Liver (tissue), 9 donors: Measurements from ENCODE around the gene B3GALT4. TPM values are rescaled to one million over a fixed set of nuclear protein-coding genes. Genes with fewer than 3 reads are reported as not detected.

ENCODE experiments used
- DNase-seq: peaks from one replicate; pipeline ENCODE4 v3.0.0-alpha.2; 2017; ENCODE audit warnings: low spot score
- H3K27ac ChIP-seq, 2 donors: one replicate each; pipeline ENCODE4 v1.7.0; 2013; ENCODE audit warnings: inconsistent platforms in 2 of 2, low read length in 2 of 2, control low read depth in 1 of 2, low read depth in 1 of 2, mild to moderate bottlenecking in 1 of 2
- H3K27me3 ChIP-seq, 4 donors: one replicate each; pipeline versions ENCODE4 v1.6.1 to v1.7.0; 2013; ENCODE audit warnings: low read length in 3 of 4, inconsistent platforms in 1 of 4, mild to moderate bottlenecking in 1 of 4, moderate library complexity in 1 of 4; ENCODE audit not compliant: control insufficient read depth in 4 of 4, insufficient read depth in 4 of 4
- H3K36me3 ChIP-seq, 4 donors: one replicate each; pipeline versions ENCODE4 v1.6.1 to v1.7.0; 2013; ENCODE audit warnings: low read length in 3 of 4, mild to moderate bottlenecking in 3 of 4, low read depth in 1 of 4, moderate library complexity in 1 of 4; ENCODE audit not compliant: control insufficient read depth in 4 of 4, insufficient read depth in 3 of 4
- H3K4me1 ChIP-seq, 4 donors: one replicate each; pipeline versions ENCODE4 v1.6.1 to v1.7.0; 2013; ENCODE audit warnings: low read length in 3 of 4, mild to moderate bottlenecking in 3 of 4, moderate library complexity in 1 of 4; ENCODE audit not compliant: control insufficient read depth in 4 of 4, insufficient read depth in 4 of 4
- H3K4me3 ChIP-seq, 3 donors: one replicate each; pipeline versions ENCODE4 v1.6.1 to v1.7.0; 2013; ENCODE audit warnings: low read length in 3 of 3, control low read depth in 1 of 3, low read depth in 1 of 3, mild to moderate bottlenecking in 1 of 3
- H3K9ac ChIP-seq, 2 donors: one replicate each; pipeline ENCODE4 v1.7.0; 2013; ENCODE audit warnings: low read length in 2 of 2, mild to moderate bottlenecking in 2 of 2, moderate library complexity in 2 of 2, control low read depth in 1 of 2, low read depth in 1 of 2
- H3K9me3 ChIP-seq, 4 donors: one replicate each; pipeline versions ENCODE4 v1.6.1 to v1.7.0; 2013; ENCODE audit warnings: low read length in 3 of 4; ENCODE audit not compliant: control insufficient read depth in 4 of 4
- EGR1 ChIP-seq, 2 donors: IDR thresholded peaks; 2 replicates each; pipeline ENCODE4 v1.6.1; 2016 to 2018; ENCODE audit warnings: antibody characterized with exemption in 2 of 2, low read depth in 2 of 2
- FOXA1 ChIP-seq: IDR thresholded peaks from 2 replicates; pipeline ENCODE4 v1.6.1; 2016; ENCODE audit warnings: antibody characterized with exemption
- FOXA2 ChIP-seq: IDR thresholded peaks from 2 replicates; pipeline ENCODE4 v1.6.1; 2016; ENCODE audit warnings: antibody characterized with exemption
- GABPA ChIP-seq, 2 donors: IDR thresholded peaks in 1 of 2; conservative IDR thresholded peaks in 1 of 2; 2 replicates each; pipeline ENCODE4 v1.6.1; 2016; ENCODE audit warnings: antibody characterized with exemption in 2 of 2, mild to moderate bottlenecking in 1 of 2, moderate library complexity in 1 of 2
- HNF4A ChIP-seq, 2 donors: conservative IDR thresholded peaks; 2 replicates each; pipeline ENCODE4 v1.6.1; 2016; ENCODE audit warnings: antibody characterized with exemption in 2 of 2, mild to moderate bottlenecking in 2 of 2
- HNF4G ChIP-seq: IDR thresholded peaks from 2 replicates; pipeline ENCODE4 v1.6.1; 2016; ENCODE audit warnings: antibody characterized with exemption
- JUND ChIP-seq, 2 donors: IDR thresholded peaks; 2 replicates each; pipeline ENCODE4 v1.6.1; 2016; ENCODE audit warnings: antibody characterized with exemption in 2 of 2
- NR2F2 ChIP-seq: IDR thresholded peaks from 2 replicates; pipeline ENCODE4 v1.6.1; 2016; ENCODE audit warnings: antibody characterized with exemption
- RAD21 ChIP-seq, 2 donors: IDR thresholded peaks; 2 replicates each; pipeline ENCODE4 v1.6.1; 2016; ENCODE audit warnings: antibody characterized with exemption in 2 of 2, mild to moderate bottlenecking in 2 of 2
- RXRA ChIP-seq, 2 donors: IDR thresholded peaks; 2 replicates each; pipeline ENCODE4 v1.6.1; 2017 to 2018; ENCODE audit warnings: antibody characterized with exemption in 2 of 2, mild to moderate bottlenecking in 1 of 2
- SP1 ChIP-seq: IDR thresholded peaks from 2 replicates; pipeline ENCODE4 v1.6.1; 2018; ENCODE audit warnings: antibody characterized with exemption, mild to moderate bottlenecking
- TAF1 ChIP-seq: conservative IDR thresholded peaks from 2 replicates; pipeline ENCODE4 v1.6.1; 2016; ENCODE audit warnings: antibody characterized with exemption, mild to moderate bottlenecking
- YY1 ChIP-seq: IDR thresholded peaks from 2 replicates; pipeline ENCODE4 v1.6.1; 2016; ENCODE audit warnings: antibody characterized with exemption, mild to moderate bottlenecking
- WGBS: extraction: QIAGEN DNeasy Blood & Tissue Kit; methylation state at CpG from one replicate; pipeline ENCODE4 v1.1.7; 2013; 5-methylcytosine and 5-hydroxymethylcytosine counted together
- polyA plus RNA-seq, 2 donors: library from polyadenylated mRNA; stranded (reverse) in 1 of 2; unstranded in 1 of 2; fragments of 200-250 nt in 1 of 2; fragments of >200 nt in 1 of 2; fragmentation: Nextera tagmentation in 1 of 2; extraction: Ambion mirVana in 1 of 2; gene quantifications; one replicate each; pipeline versions ENCODE4 v1.2.1 to v1.2.3, GENCODE V29; 2013 to 2015
- total RNA-seq, 2 donors: library from RNA; depleted of rRNA; stranded (reverse); fragments of >200 nt; gene quantifications; one replicate each; pipeline ENCODE4 v1.2.3, GENCODE V29; 2014
- TF ChIP-seq, protein P1 (sequence below): IDR thresholded peaks from 2 replicates; pipeline ENCODE4 v1.6.1; 2016; ENCODE audit warnings: antibody characterized with exemption, mild to moderate bottlenecking
- TF ChIP-seq, protein P2 (sequence below): IDR thresholded peaks from 2 replicates; pipeline ENCODE4 v1.6.1; 2016; ENCODE audit warnings: antibody characterized with exemption
- TF ChIP-seq, protein P3 (sequence below): fragments of 150-350 bp; IDR thresholded peaks from 2 replicates; pipeline ENCODE4 v1.5.1; 2017; ENCODE audit warnings: improper control_type of control experiment, low read depth, low read length; ENCODE audit not compliant: missing input control
- TF ChIP-seq, protein P4 (sequence below): IDR thresholded peaks from 2 replicates; pipeline ENCODE4 v1.6.1; 2016; ENCODE audit warnings: antibody characterized with exemption
- TF ChIP-seq, protein P5 (sequence below): IDR thresholded peaks from 2 replicates; pipeline ENCODE4 v1.6.1; 2016; ENCODE audit warnings: antibody characterized with exemption
- donor health status: healthy.
- donor health status: healthy.
- donor health status: healthy.
- donor health status: healthy.
- donor health status: healthy.

The B3GALT4 gene
- total and polyA plus RNA-seq, 4 donors = 1.5 to 2.7 (median 1.9) TPM

DNA sequence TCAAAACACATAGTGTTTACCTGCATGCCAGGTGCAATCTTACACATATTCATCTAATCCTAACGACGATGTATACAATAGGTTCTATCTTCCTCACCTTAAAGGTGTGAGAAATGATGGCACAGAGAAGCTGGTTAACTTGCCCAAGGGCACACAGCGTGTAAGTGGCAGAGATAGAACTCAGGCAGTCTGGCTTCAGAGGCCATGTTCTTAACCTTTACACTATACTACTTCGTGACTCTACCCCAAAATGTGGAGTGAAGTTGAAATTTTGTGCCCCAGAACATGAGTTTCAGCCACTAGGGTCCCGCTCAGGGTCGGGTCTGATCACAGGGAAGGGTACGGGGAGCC lies 5.8 kb upstream of the B3GALT4 start:
- peak overlapping the region; percentile 97 to 98 for H3K9ac ChIP-seq
- no peaks in the 10 kb centered on the region for H3K9me3 ChIP-seq
- no peak for DNase-seq
- peaks cover 9 to 42% (median 34%) of the 10 kb centered on the region in 4 donors for H3K4me1 ChIP-seq
- no peak for TF ChIP-seq EGR1 (IDR thresholded peaks at IDR 0.05; ENCODE audit: low read depth in 2 of 2)
- TF ChIP-seq, protein P1, sequence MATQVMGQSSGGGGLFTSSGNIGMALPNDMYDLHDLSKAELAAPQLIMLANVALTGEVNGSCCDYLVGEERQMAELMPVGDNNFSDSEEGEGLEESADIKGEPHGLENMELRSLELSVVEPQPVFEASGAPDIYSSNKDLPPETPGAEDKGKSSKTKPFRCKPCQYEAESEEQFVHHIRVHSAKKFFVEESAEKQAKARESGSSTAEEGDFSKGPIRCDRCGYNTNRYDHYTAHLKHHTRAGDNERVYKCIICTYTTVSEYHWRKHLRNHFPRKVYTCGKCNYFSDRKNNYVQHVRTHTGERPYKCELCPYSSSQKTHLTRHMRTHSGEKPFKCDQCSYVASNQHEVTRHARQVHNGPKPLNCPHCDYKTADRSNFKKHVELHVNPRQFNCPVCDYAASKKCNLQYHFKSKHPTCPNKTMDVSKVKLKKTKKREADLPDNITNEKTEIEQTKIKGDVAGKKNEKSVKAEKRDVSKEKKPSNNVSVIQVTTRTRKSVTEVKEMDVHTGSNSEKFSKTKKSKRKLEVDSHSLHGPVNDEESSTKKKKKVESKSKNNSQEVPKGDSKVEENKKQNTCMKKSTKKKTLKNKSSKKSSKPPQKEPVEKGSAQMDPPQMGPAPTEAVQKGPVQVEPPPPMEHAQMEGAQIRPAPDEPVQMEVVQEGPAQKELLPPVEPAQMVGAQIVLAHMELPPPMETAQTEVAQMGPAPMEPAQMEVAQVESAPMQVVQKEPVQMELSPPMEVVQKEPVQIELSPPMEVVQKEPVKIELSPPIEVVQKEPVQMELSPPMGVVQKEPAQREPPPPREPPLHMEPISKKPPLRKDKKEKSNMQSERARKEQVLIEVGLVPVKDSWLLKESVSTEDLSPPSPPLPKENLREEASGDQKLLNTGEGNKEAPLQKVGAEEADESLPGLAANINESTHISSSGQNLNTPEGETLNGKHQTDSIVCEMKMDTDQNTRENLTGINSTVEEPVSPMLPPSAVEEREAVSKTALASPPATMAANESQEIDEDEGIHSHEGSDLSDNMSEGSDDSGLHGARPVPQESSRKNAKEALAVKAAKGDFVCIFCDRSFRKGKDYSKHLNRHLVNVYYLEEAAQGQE = no peak
- TF ChIP-seq JUND (IDR thresholded peaks at IDR 0.05) = no peak
- TF ChIP-seq, protein P2, sequence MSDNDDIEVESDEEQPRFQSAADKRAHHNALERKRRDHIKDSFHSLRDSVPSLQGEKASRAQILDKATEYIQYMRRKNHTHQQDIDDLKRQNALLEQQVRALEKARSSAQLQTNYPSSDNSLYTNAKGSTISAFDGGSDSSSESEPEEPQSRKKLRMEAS = no peak
- TF ChIP-seq HNF4G = no peak
- no peak for TF ChIP-seq YY1
- TF ChIP-seq RAD21 (IDR thresholded peaks at IDR 0.05) = no peak
- no peak for TF ChIP-seq TAF1
- TF ChIP-seq, protein P3, sequence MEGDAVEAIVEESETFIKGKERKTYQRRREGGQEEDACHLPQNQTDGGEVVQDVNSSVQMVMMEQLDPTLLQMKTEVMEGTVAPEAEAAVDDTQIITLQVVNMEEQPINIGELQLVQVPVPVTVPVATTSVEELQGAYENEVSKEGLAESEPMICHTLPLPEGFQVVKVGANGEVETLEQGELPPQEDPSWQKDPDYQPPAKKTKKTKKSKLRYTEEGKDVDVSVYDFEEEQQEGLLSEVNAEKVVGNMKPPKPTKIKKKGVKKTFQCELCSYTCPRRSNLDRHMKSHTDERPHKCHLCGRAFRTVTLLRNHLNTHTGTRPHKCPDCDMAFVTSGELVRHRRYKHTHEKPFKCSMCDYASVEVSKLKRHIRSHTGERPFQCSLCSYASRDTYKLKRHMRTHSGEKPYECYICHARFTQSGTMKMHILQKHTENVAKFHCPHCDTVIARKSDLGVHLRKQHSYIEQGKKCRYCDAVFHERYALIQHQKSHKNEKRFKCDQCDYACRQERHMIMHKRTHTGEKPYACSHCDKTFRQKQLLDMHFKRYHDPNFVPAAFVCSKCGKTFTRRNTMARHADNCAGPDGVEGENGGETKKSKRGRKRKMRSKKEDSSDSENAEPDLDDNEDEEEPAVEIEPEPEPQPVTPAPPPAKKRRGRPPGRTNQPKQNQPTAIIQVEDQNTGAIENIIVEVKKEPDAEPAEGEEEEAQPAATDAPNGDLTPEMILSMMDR = no peak
- TF ChIP-seq FOXA1 = no peak
- TF ChIP-seq SP1 = no peak
- TF ChIP-seq, protein P4, sequence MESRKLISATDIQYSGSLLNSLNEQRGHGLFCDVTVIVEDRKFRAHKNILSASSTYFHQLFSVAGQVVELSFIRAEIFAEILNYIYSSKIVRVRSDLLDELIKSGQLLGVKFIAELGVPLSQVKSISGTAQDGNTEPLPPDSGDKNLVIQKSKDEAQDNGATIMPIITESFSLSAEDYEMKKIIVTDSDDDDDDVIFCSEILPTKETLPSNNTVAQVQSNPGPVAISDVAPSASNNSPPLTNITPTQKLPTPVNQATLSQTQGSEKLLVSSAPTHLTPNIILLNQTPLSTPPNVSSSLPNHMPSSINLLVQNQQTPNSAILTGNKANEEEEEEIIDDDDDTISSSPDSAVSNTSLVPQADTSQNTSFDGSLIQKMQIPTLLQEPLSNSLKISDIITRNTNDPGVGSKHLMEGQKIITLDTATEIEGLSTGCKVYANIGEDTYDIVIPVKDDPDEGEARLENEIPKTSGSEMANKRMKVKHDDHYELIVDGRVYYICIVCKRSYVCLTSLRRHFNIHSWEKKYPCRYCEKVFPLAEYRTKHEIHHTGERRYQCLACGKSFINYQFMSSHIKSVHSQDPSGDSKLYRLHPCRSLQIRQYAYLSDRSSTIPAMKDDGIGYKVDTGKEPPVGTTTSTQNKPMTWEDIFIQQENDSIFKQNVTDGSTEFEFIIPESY = no peak
- TF ChIP-seq GABPA (IDR thresholded peaks at IDR 0.05 in 1 of 2, conservative IDR thresholded peaks at IDR 0.05 in 1 of 2) = no peak
- TF ChIP-seq, protein P5, sequence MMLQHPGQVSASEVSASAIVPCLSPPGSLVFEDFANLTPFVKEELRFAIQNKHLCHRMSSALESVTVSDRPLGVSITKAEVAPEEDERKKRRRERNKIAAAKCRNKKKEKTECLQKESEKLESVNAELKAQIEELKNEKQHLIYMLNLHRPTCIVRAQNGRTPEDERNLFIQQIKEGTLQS = no peak
- TF ChIP-seq FOXA2 = no peak
- no peak for TF ChIP-seq HNF4A (conservative IDR thresholded peaks at IDR 0.05)
- no peak for TF ChIP-seq RXRA (IDR thresholded peaks at IDR 0.05)
- TF ChIP-seq NR2F2 = no peak
- no peaks in the 10 kb centered on the region for H3K27me3 ChIP-seq
- peak overlapping the region; percentile 64 to 97 (median 96) for H3K4me3 ChIP-seq
- peaks cover 3 to 53% (median 36%) of the 10 kb centered on the region in 4 donors for H3K36me3 ChIP-seq
- WGBS = 4% methylated on average over 7 of the region's 7 CpGs
- H3K27ac ChIP-seq = peak overlapping the region; percentile 83 to 87
